H9 (cell line): ENCODE measurements around the gene SREBF1. TPM values are rescaled to one million over a fixed set of nuclear protein-coding genes. Genes with fewer than 3 reads are reported as not detected.

Experiments used
- DNase-seq: peaks from one replicate; pipeline ENCODE4 v3.0.0-alpha.2; 2017
- H2AFZ ChIP-seq: one replicate; pipeline ENCODE4 v1.6.1; 2013; ENCODE audit warnings: mild to moderate bottlenecking, low read length, control low read depth, moderate library complexity
- H2AK5ac ChIP-seq: 2 replicates; pipeline ENCODE4 v1.6.1; 2013; ENCODE audit warnings: low read length, control low read depth, mixed read lengths; ENCODE audit not compliant: insufficient read length
- H2BK120ac ChIP-seq: one replicate; pipeline ENCODE4 v1.6.1; 2013; ENCODE audit warnings: low read depth, mild to moderate bottlenecking, low read length, control low read depth, inconsistent platforms; ENCODE audit not compliant: poor library complexity, severe bottlenecking
- H2BK12ac ChIP-seq: 2 replicates; pipeline ENCODE4 v1.6.1; 2013; ENCODE audit warnings: low read length, control low read depth, mixed read lengths, low read depth; ENCODE audit not compliant: insufficient read length
- H2BK15ac ChIP-seq: 2 replicates; pipeline ENCODE4 v1.6.1; 2013; ENCODE audit warnings: low read depth, low read length, control low read depth
- H2BK20ac ChIP-seq: one replicate; pipeline ENCODE4 v1.6.1; 2013; ENCODE audit warnings: low read depth, mild to moderate bottlenecking, low read length, control low read depth, inconsistent platforms; ENCODE audit not compliant: poor library complexity, severe bottlenecking
- H2BK5ac ChIP-seq: 2 replicates; pipeline ENCODE4 v1.6.1; 2013; ENCODE audit warnings: low read length, control low read depth, mixed read lengths; ENCODE audit not compliant: insufficient read length
- H3K14ac ChIP-seq: 2 replicates; pipeline ENCODE4 v1.6.1; 2013; ENCODE audit warnings: low read length, control low read depth; ENCODE audit not compliant: insufficient read depth
- H3K18ac ChIP-seq: 2 replicates; pipeline ENCODE4 v1.6.1; 2013; ENCODE audit warnings: low read depth, mild to moderate bottlenecking, mixed read lengths, low read length, control low read depth; ENCODE audit not compliant: insufficient read length
- H3K23ac ChIP-seq: 2 replicates; pipeline ENCODE4 v1.6.1; 2013; ENCODE audit warnings: low read length, control low read depth, mixed read lengths, low read depth; ENCODE audit not compliant: insufficient read length
- H3K23me2 ChIP-seq: 2 replicates; pipeline ENCODE4 v1.6.1; 2013; ENCODE audit warnings: low read depth, mild to moderate bottlenecking, mixed read lengths, low read length, control low read depth; ENCODE audit not compliant: insufficient read length, poor library complexity, severe bottlenecking
- H3K27ac ChIP-seq: 2 replicates; pipeline ENCODE4 v1.5.1; 2013; ENCODE audit warnings: low read length, control low read depth, mixed read lengths, low read depth; ENCODE audit not compliant: insufficient read length
- H3K27me3 ChIP-seq: 2 replicates; pipeline ENCODE4 v1.6.1; 2013; ENCODE audit warnings: low read length, control low read depth, inconsistent platforms; ENCODE audit not compliant: insufficient read depth
- H3K4ac ChIP-seq: 2 replicates; pipeline ENCODE4 v1.6.1; 2013; ENCODE audit warnings: low read depth, mild to moderate bottlenecking, control low read depth, inconsistent platforms, low read length, moderate library complexity
- H3K4me1 ChIP-seq: 2 replicates; pipeline ENCODE4 v1.6.1; 2013; ENCODE audit warnings: low read length, control low read depth, inconsistent platforms; ENCODE audit not compliant: insufficient read depth
- H3K4me2 ChIP-seq: 2 replicates; pipeline ENCODE4 v1.6.1; 2013; ENCODE audit warnings: low read length, control low read depth, mixed read lengths; ENCODE audit not compliant: insufficient read length, insufficient read depth
- H3K56ac ChIP-seq: 2 replicates; pipeline ENCODE4 v1.6.1; 2013; ENCODE audit warnings: low read depth, mild to moderate bottlenecking, mixed read lengths, low read length, control low read depth; ENCODE audit not compliant: insufficient read length
- H3K79me1 ChIP-seq: 2 replicates; pipeline ENCODE4 v1.6.1; 2013; ENCODE audit warnings: low read depth, mild to moderate bottlenecking, moderate library complexity, low read length, control low read depth, inconsistent platforms; ENCODE audit not compliant: insufficient read depth, poor library complexity, severe bottlenecking
- H3K79me2 ChIP-seq: 2 replicates; pipeline ENCODE4 v1.6.1; 2013; ENCODE audit warnings: low read length, control low read depth, inconsistent platforms; ENCODE audit not compliant: insufficient read depth
- H3K9ac ChIP-seq: 2 replicates; pipeline ENCODE4 v1.6.1; 2013; ENCODE audit warnings: low read length, control low read depth, mixed read lengths; ENCODE audit not compliant: insufficient read length; ENCODE audit errors: extremely low read depth
- H3K9me3 ChIP-seq: one replicate; pipeline ENCODE4 v1.6.1; 2013; ENCODE audit warnings: low read depth, low read length, inconsistent platforms; ENCODE audit not compliant: control insufficient read depth
- H3T11ph ChIP-seq: one replicate; pipeline ENCODE4 v1.6.1; 2013; ENCODE audit warnings: mild to moderate bottlenecking, low read length, control low read depth, inconsistent platforms
- H4K20me1 ChIP-seq: one replicate; pipeline ENCODE4 v1.6.1; 2013; ENCODE audit not compliant: control insufficient read depth, insufficient read length, insufficient read depth
- H4K5ac ChIP-seq: 2 replicates; pipeline ENCODE4 v1.6.1; 2013; ENCODE audit warnings: low read depth, mild to moderate bottlenecking, mixed read lengths, low read length, control low read depth; ENCODE audit not compliant: insufficient read length
- H4K8ac ChIP-seq: replicated peaks from 2 replicates; pipeline ENCODE4 v1.6.1; 2013; ENCODE audit warnings: low read length, control low read depth, mixed read lengths, low read depth; ENCODE audit not compliant: insufficient read length
- H4K91ac ChIP-seq: 2 replicates; pipeline ENCODE4 v1.6.1; 2013; ENCODE audit warnings: low read depth, mild to moderate bottlenecking, moderate library complexity, mixed read lengths, low read length, control low read depth; ENCODE audit not compliant: insufficient read length
- H3K27ac Mint-ChIP-seq, 3 experiments: 2 replicates in 2 of 3; 3 replicates in 1 of 3; pipeline ENCODE4 v1.8.0; 2020 to 2021; ENCODE audit warnings: mixed read lengths in 3 of 3, mild to moderate bottlenecking in 1 of 3, moderate library complexity in 1 of 3
- H3K27me3 Mint-ChIP-seq: 2 replicates; pipeline ENCODE4 v1.8.0; 2021; ENCODE audit warnings: low read depth, mild to moderate bottlenecking, moderate library complexity, mixed read lengths
- H3K36me3 Mint-ChIP-seq, 3 experiments: 2 replicates in 2 of 3; 3 replicates in 1 of 3; pipeline ENCODE4 v1.8.0; 2020 to 2021; ENCODE audit warnings: low read depth in 3 of 3, mixed read lengths in 3 of 3; ENCODE audit not compliant: insufficient read depth in 1 of 3
- H3K4me1 Mint-ChIP-seq, 2 experiments: 2 replicates each; pipeline ENCODE4 v1.8.0; 2020; ENCODE audit warnings: mixed read lengths in 2 of 2
- H3K4me3 Mint-ChIP-seq, 2 experiments: 2 replicates in 1 of 2; 3 replicates in 1 of 2; pipeline ENCODE4 v1.8.0; 2020 to 2021; ENCODE audit warnings: mild to moderate bottlenecking in 2 of 2, mixed read lengths in 2 of 2, moderate library complexity in 1 of 2
- H3K9me3 Mint-ChIP-seq, 2 experiments: 2 replicates in 1 of 2; 3 replicates in 1 of 2; pipeline ENCODE4 v1.8.0; 2020; ENCODE audit warnings: mild to moderate bottlenecking in 2 of 2, mixed read lengths in 2 of 2, moderate library complexity in 1 of 2
- CTCF ChIP-seq: fragments of 200-600 bp; sonication (generic); conservative IDR thresholded peaks from 3 replicates; pipeline ENCODE4 v1.8.0; 2021; ENCODE audit warnings: antibody characterized with exemption, mild to moderate bottlenecking
- WGBS: extraction: QIAGEN DNeasy Blood & Tissue Kit; methylation state at CpG from one replicate; pipeline ENCODE4 v1.1.7; 2013; ENCODE audit warnings: missing lambda C conversion rate, low lambda C conversion rate, mixed read lengths; ENCODE audit not compliant: insufficient read length; ENCODE audit errors: extremely low coverage; 5-methylcytosine and 5-hydroxymethylcytosine counted together
- total RNA-seq: library from RNA; stranded (reverse); gene quantifications from 2 replicates; pipeline ENCODE4 v1.2.1, GENCODE V29; 2021

Gene SREBF1
- total RNA-seq, 1 experiment from 2014 or later = 81.9 TPM

- Histone ChIP-seq H2AFZ (no peak overlapping the region), H3K27me3 (no peaks in the 10 kb centered on the region; the same call in 1 of the 2 replicates), H3K14ac (no peak overlapping the region), H3K9me3 (no peaks in the 10 kb centered on the region), H3K79me1 (no peaks in the 10 kb centered on the region), H3K4me1 (no peaks in the 10 kb centered on the region), H4K8ac (no peak overlapping the region), H2AK5ac (no peak overlapping the region), H2BK120ac (no peak overlapping the region), H2BK15ac (no peak overlapping the region), H2BK12ac (no peak overlapping the region), H3K4me2 (peak overlapping the region; percentile 90), H2BK20ac (no peak overlapping the region), H3K23ac (no peak overlapping the region), H4K5ac (no peak overlapping the region), H3K4ac (no peak overlapping the region), H2BK5ac (no peak overlapping the region), H3K9ac (no peak overlapping the region), H3K56ac (no peak overlapping the region), H3K27ac (no peak overlapping the region), H3K79me2 (no peaks in the 10 kb centered on the region), H3K23me2 (peaks cover 26% of the 10 kb centered on the region), H4K20me1 (peaks cover 4% of the 10 kb centered on the region), H3T11ph (no peak overlapping the region), H3K18ac (peak overlapping the region; percentile 78), H4K91ac (no peak overlapping the region)
- Mint-ChIP-seq H3K4me3 (peak overlapping the region; percentile 65 to 86), H3K4me1 (peaks cover 35 to 62% of the 10 kb centered on the region in 2 experiments), H3K27ac (no peak overlapping the region), H3K9me3 (no peaks in the 10 kb centered on the region; a peak in 1 of 5 replicates), H3K36me3 (no peaks in the 10 kb centered on the region; a peak in 1 of 7 replicates), H3K27me3 (peaks cover 74% of the 10 kb centered on the region)
- WGBS = no CpG with 5 or more reads among the region's 57 CpGs
- peak; percentile 73 for DNase-seq
- no peak for TF ChIP-seq CTCF
These were observed 54.2 kb downstream of the SREBF1 start for GRCh38 chr17:17782523-17783115.
